ENCODE results near the gene FAM111A.

Gene FAM111A

DNA sequence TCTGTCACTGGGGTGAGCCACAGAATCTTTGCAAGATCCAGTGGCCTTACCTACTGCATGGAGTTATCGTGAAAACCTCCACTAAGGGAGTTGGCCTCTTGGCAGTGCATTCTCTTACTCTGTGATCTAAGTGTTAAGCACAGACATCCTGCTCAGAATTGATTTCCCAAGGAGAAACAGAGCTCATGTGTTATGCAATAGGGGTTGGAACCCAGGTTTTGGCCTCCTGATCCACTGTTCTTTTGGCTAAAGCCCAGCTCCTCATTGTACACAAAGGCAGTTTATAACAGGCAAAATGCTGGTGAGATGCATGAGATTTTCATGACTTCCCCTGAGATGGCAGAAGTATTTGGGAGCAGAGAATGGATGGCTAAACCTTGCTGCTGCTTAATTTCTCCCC, 41.1 kb downstream of the FAM111A start:
- Histone ChIP-seq H3K4me1 (no peaks in the 10 kb centered on the region), H3K9me3 (ENCODE audit: control insufficient read depth, low read length) (no peaks in the 10 kb centered on the region), H3K9ac (no peak overlapping the region), H2AFZ (no peak overlapping the region), H3K36me3 (ENCODE audit: control insufficient read depth, insufficient read depth, low read length) (no peaks in the 10 kb centered on the region), H3K27ac (no peak overlapping the region), H3K79me2 (no peaks in the 10 kb centered on the region), H3K27me3 (ENCODE audit: control insufficient read depth, insufficient read depth, low read length) (no peaks in the 10 kb centered on the region), H3K4me2 (ENCODE audit: low read length) (no peak overlapping the region), H3K4me3 (ENCODE audit: low read depth, low read length) (no peak overlapping the region)
- TF ChIP-seq, protein P1, sequence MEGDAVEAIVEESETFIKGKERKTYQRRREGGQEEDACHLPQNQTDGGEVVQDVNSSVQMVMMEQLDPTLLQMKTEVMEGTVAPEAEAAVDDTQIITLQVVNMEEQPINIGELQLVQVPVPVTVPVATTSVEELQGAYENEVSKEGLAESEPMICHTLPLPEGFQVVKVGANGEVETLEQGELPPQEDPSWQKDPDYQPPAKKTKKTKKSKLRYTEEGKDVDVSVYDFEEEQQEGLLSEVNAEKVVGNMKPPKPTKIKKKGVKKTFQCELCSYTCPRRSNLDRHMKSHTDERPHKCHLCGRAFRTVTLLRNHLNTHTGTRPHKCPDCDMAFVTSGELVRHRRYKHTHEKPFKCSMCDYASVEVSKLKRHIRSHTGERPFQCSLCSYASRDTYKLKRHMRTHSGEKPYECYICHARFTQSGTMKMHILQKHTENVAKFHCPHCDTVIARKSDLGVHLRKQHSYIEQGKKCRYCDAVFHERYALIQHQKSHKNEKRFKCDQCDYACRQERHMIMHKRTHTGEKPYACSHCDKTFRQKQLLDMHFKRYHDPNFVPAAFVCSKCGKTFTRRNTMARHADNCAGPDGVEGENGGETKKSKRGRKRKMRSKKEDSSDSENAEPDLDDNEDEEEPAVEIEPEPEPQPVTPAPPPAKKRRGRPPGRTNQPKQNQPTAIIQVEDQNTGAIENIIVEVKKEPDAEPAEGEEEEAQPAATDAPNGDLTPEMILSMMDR (IDR thresholded peaks at IDR 0.05), result no peak

DNA sequence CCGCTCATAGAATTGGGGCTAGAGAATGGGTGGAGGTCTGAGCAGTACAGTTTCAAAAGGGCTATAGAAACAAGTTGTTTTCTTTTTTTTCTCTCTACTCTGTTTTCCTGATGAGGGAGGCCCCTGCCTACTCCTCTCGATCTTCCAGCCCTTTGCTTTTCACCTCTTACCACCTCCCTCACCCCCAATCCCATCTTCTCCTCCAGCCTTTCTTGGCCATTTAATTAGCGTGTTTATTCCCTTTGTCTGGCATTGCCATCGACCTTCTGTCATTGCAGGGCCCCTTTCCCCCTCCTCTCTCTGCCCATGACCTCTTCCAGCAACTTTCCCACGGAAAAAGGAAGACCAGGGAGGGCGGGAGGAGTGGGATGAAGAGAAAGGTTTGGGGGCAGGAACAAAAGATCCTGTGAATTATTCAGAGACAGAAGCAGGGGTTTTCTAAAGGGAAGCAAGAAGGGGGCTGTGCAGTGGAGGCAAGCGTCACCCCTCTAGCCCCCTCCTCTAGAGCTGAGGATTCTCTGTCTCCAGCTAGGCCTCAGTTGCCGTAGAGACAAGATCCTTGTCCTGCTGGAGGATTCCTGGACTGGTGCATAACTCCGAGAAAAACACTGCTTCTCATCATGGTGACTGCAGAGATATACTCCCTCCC, 42.2 kb downstream of the FAM111A start:
- H3K9me3 ChIP-seq (ENCODE audit: control insufficient read depth, low read length), result no peaks in the 10 kb centered on the region
- H3K4me1 ChIP-seq, result no peaks in the 10 kb centered on the region
- H2AFZ ChIP-seq, result no peak overlapping the region
- H3K4me3 ChIP-seq (ENCODE audit: low read depth, low read length), result no peak overlapping the region
- no peak overlapping the region for H3K27ac ChIP-seq
- H3K27me3 ChIP-seq (ENCODE audit: control insufficient read depth, insufficient read depth, low read length), result no peaks in the 10 kb centered on the region
- no peaks in the 10 kb centered on the region for H3K36me3 ChIP-seq (ENCODE audit: control insufficient read depth, insufficient read depth, low read length)
- no peaks in the 10 kb centered on the region for H3K79me2 ChIP-seq
- no peak overlapping the region for H3K4me2 ChIP-seq (ENCODE audit: low read length)
- TF ChIP-seq, protein P1 (IDR thresholded peaks at IDR 0.05), result no peak
- H3K9ac ChIP-seq, result no peak overlapping the region

DNA sequence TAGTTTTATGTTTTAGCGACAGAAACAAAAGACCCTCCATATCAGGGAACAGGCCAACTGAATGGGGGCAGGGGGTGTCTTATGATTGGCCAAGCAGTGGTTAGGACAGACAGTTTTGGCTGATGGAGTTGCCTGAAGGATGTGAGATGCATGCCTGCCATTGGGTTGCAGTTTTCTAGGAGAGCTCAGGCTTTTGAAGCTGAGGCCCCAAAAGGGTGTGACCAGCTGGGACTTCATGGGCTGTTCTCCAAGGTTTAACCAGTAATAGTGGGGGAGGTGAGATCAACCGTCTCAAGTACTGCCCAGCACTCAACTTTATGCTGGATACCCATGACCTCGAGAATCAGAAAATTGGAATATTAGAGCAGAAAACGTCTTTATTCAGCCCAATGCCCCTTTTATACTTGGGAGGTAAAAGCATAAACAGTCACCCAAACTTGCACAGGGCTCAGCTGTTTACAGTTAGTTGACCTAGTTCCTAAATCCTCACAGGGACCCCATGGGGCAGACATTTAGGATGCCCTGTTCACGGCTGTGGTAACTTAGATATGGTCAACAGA, 42.8 kb downstream of the FAM111A start:
- no peak overlapping the region for H3K9ac ChIP-seq

DNA sequence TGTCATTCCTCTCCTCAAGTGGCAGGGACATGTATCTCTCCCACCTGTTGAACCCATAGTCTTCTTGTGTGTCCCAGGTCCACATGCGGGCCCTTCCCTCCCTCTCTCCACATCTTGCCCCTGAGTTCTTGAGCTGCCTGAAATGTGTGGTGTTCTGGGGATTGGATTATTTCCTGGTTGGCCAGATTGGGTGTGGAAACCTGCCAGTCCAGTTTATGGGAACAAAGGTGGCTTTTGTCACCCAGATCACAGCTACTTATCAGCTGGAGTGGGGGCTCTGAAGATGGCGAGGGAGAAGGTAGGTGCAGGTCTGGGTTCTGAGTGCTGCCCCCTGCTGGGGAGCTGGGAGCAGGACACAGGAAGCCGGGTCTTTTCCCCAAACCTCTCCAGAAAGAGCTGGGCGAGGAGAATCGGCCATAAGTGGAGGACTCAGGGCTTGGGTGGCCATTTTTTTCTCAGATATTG, 43.5 kb downstream of the FAM111A start:
- Histone ChIP-seq H2AFZ (no peak overlapping the region), H3K79me2 (no peaks in the 10 kb centered on the region), H3K27me3 (ENCODE audit: control insufficient read depth, insufficient read depth, low read length) (no peaks in the 10 kb centered on the region), H3K36me3 (ENCODE audit: control insufficient read depth, insufficient read depth, low read length) (no peaks in the 10 kb centered on the region), H3K9ac (no peak overlapping the region), H3K4me1 (no peaks in the 10 kb centered on the region), H3K27ac (no peak overlapping the region), H3K4me3 (ENCODE audit: low read depth, low read length) (no peak overlapping the region), H3K4me2 (ENCODE audit: low read length) (no peak overlapping the region), H3K9me3 (ENCODE audit: control insufficient read depth, low read length) (no peaks in the 10 kb centered on the region)
- TF ChIP-seq, protein P1 (IDR thresholded peaks at IDR 0.05), result peak; percentile 31

More for the DNA sequence above, 42.8 kb downstream of the FAM111A start:
- H2AFZ ChIP-seq, result no peak overlapping the region
- H3K27me3 ChIP-seq (ENCODE audit: control insufficient read depth, insufficient read depth, low read length), result no peaks in the 10 kb centered on the region
- H3K36me3 ChIP-seq (ENCODE audit: control insufficient read depth, insufficient read depth, low read length), result no peaks in the 10 kb centered on the region
- no peak overlapping the region for H3K4me3 ChIP-seq (ENCODE audit: low read depth, low read length)
- no peak overlapping the region for H3K27ac ChIP-seq
- no peaks in the 10 kb centered on the region for H3K9me3 ChIP-seq (ENCODE audit: control insufficient read depth, low read length)
- TF ChIP-seq, protein P1 (IDR thresholded peaks at IDR 0.05), result no peak
- no peak overlapping the region for H3K4me2 ChIP-seq (ENCODE audit: low read length)
- H3K79me2 ChIP-seq, result no peaks in the 10 kb centered on the region
- no peaks in the 10 kb centered on the region for H3K4me1 ChIP-seq

DNA sequence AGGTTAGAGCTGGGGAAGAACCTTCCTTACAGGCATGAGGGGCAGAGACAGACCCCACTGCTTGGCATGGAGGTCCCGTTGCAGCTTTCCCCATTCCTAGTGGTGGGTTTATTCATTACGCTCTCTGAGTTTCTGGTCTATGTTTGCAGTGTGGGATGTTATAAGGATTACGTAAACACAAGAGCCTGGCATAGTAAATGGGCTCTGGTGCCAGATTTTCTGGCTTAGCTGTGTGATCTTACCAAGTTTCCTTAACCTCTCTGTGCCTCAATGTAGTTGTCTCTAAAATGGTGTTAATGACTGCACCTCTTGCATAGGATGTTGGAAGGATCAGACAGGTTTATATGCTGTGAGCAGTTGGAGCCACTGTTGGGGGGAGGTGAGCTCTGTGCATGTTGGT, 44.4 kb downstream of the FAM111A start:
- H3K4me3 ChIP-seq (ENCODE audit: low read depth, low read length), result no peak overlapping the region
- H3K79me2 ChIP-seq, result no peaks in the 10 kb centered on the region
- TF ChIP-seq, protein P1 (IDR thresholded peaks at IDR 0.05), result no peak
- H3K27me3 ChIP-seq (ENCODE audit: control insufficient read depth, insufficient read depth, low read length), result no peaks in the 10 kb centered on the region
- H3K9ac ChIP-seq, result no peak overlapping the region
- H2AFZ ChIP-seq, result no peak overlapping the region
- no peak overlapping the region for H3K27ac ChIP-seq
- H3K36me3 ChIP-seq (ENCODE audit: control insufficient read depth, insufficient read depth, low read length), result no peaks in the 10 kb centered on the region
- no peaks in the 10 kb centered on the region for H3K9me3 ChIP-seq (ENCODE audit: control insufficient read depth, low read length)
- H3K4me1 ChIP-seq, result no peaks in the 10 kb centered on the region
- no peak overlapping the region for H3K4me2 ChIP-seq (ENCODE audit: low read length)

All from parathyroid adenoma (tissue), 2 donors.